ENCODE data around the gene PTPRN2.
"Not testable (repeated sequence)": the region's sequence is repeated elsewhere in the genome, so short reads cannot be mapped to it uniquely, and the experiment has no call there.

PTPRN2 gene

DNA sequence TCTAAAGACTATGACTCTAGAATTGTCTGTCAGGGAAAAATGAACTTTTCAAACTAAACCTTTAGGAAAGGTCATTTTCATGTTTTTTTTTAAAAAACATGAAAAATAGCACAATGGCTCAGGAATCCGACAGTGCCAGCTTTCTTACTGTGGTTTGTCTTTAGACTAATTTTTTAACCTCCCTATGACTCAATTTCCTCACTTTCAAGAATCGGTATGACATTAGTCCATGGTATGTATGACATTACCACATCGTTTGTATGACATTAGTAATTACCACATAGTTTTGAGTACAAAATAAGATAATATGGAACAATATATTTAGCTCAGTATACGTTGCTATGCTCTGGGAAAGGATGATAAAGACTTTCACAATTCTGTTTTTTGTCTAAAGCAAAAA lies 383.2 kb downstream of the PTPRN2 start:
- Histone ChIP-seq H3K9me3 (ENCODE audit: low read length) (no peaks in the 10 kb centered on the region), H3K9ac (ENCODE audit: low read length) (no peak overlapping the region), H3K4me3 (ENCODE audit: low read depth in 1 of 2, low read length in 2 of 2) (no peak overlapping the region), H3K4me1 (ENCODE audit: insufficient read depth, low read length) (no peaks in the 10 kb centered on the region), H3K36me3 (ENCODE audit: insufficient read depth, low read length) (no peaks in the 10 kb centered on the region), H3K27ac (ENCODE audit: low read depth, low read length) (no peak overlapping the region), H3K27me3 (ENCODE audit: control insufficient read depth in 1 of 2, insufficient read depth in 2 of 2, low read length in 2 of 2) (peaks cover 3 to 4% of the 10 kb centered on the region in 2 donors)

- not testable (repeated sequence) for H3K4me3 ChIP-seq (ENCODE audit: low read depth in 1 of 2, low read length in 2 of 2); H3K27ac ChIP-seq (ENCODE audit: low read depth, low read length); H3K4me1 ChIP-seq (ENCODE audit: insufficient read depth, low read length); H3K9me3 ChIP-seq (ENCODE audit: low read length); H3K27me3 ChIP-seq (ENCODE audit: control insufficient read depth in 1 of 2, insufficient read depth in 2 of 2, low read length in 2 of 2); H3K9ac ChIP-seq (ENCODE audit: low read length); H3K36me3 ChIP-seq (ENCODE audit: insufficient read depth, low read length)
Measured at GRCh38 chr7:158203948-158204347, 383.7 kb downstream of the PTPRN2 start.

- no peak overlapping the region for H3K9ac ChIP-seq (ENCODE audit: low read length)
- H3K4me3 ChIP-seq (ENCODE audit: low read depth in 1 of 2, low read length in 2 of 2) = no peak overlapping the region
- H3K4me1 ChIP-seq (ENCODE audit: insufficient read depth, low read length) = no peaks in the 10 kb centered on the region
- no peak overlapping the region for H3K27ac ChIP-seq (ENCODE audit: low read depth, low read length)
- no peaks in the 10 kb centered on the region for H3K27me3 ChIP-seq (ENCODE audit: control insufficient read depth in 1 of 2, insufficient read depth in 2 of 2, low read length in 2 of 2)
- H3K36me3 ChIP-seq (ENCODE audit: insufficient read depth, low read length) = no peaks in the 10 kb centered on the region
- H3K9me3 ChIP-seq (ENCODE audit: low read length) = no peaks in the 10 kb centered on the region
Measured at GRCh38 chr7:158194365-158194900, 393.2 kb downstream of the PTPRN2 start.

DNA sequence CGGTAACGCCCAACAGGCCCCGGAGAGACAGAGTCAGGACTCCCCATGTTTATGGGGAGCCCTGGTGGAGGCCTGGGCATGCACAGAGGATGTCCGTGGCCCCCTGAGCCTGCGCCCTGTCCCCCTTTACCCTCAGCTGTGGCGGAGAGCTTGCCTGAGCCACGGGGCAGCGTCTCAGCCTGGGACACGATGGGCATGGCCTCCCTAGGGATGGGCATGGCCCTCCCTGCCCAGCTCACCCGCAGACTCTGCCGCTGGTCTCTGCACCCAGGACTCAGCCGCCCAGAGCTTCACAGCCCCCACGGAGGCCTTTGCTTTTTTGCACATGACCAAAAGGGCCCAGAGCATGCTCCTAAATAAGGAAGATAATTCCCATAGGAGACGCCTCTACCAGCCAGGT lies 394.2 kb downstream of the PTPRN2 start:
- no peaks in the 10 kb centered on the region for H3K36me3 ChIP-seq (ENCODE audit: insufficient read depth, low read length)
- no peak overlapping the region for H3K9ac ChIP-seq (ENCODE audit: low read length)
- no peak overlapping the region for H3K27ac ChIP-seq (ENCODE audit: low read depth, low read length)
- H3K4me1 ChIP-seq (ENCODE audit: insufficient read depth, low read length) = no peaks in the 10 kb centered on the region
- no peaks in the 10 kb centered on the region for H3K27me3 ChIP-seq (ENCODE audit: control insufficient read depth in 1 of 2, insufficient read depth in 2 of 2, low read length in 2 of 2)
- no peaks in the 10 kb centered on the region for H3K9me3 ChIP-seq (ENCODE audit: low read length)
- no peak overlapping the region for H3K4me3 ChIP-seq (ENCODE audit: low read depth in 1 of 2, low read length in 2 of 2)

GRCh38 chr7:158192956-158193355 lies 394.7 kb downstream of the PTPRN2 start:
- H3K27ac ChIP-seq (ENCODE audit: low read depth, low read length) = no peak overlapping the region
- H3K36me3 ChIP-seq (ENCODE audit: insufficient read depth, low read length) = no peaks in the 10 kb centered on the region
- no peaks in the 10 kb centered on the region for H3K9me3 ChIP-seq (ENCODE audit: low read length)
- H3K4me3 ChIP-seq (ENCODE audit: low read depth in 1 of 2, low read length in 2 of 2) = no peak overlapping the region
- no peak overlapping the region for H3K9ac ChIP-seq (ENCODE audit: low read length)
- H3K4me1 ChIP-seq (ENCODE audit: insufficient read depth, low read length) = no peaks in the 10 kb centered on the region
- H3K27me3 ChIP-seq (ENCODE audit: control insufficient read depth in 1 of 2, insufficient read depth in 2 of 2, low read length in 2 of 2) = no peaks in the 10 kb centered on the region

- no peaks in the 10 kb centered on the region for H3K9me3 ChIP-seq (ENCODE audit: low read length)
- no peaks in the 10 kb centered on the region for H3K36me3 ChIP-seq (ENCODE audit: insufficient read depth, low read length)
- no peaks in the 10 kb centered on the region for H3K27me3 ChIP-seq (ENCODE audit: control insufficient read depth in 1 of 2, insufficient read depth in 2 of 2, low read length in 2 of 2)
- no peaks in the 10 kb centered on the region for H3K4me1 ChIP-seq (ENCODE audit: insufficient read depth, low read length)
- no peak overlapping the region for H3K27ac ChIP-seq (ENCODE audit: low read depth, low read length)
- no peak overlapping the region for H3K9ac ChIP-seq (ENCODE audit: low read length)
- H3K4me3 ChIP-seq (ENCODE audit: low read depth in 1 of 2, low read length in 2 of 2) = no peak overlapping the region
Measured at GRCh38 chr7:158192184-158192835, 395.3 kb downstream of the PTPRN2 start.

DNA sequence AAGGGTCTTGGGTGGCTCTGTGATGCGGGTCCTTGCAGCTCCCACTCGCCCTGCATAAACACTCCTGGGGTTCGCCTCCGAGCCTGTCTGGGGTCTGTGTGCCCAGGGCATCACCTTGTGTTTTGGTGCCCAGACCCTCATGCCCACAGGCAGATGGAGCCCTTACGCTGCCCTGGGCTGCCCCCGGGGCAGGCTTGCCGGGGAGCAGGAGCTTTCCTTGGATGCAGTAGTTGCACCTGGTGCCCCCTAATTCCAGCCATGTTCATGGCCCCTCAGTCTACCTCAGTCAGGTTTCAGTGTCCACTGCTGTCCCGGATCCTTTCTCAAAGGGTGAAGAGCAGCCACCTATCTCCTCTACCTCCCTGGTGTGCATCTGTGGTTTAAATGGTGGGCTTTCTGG lies 396.0 kb downstream of the PTPRN2 start:
- Histone ChIP-seq H3K4me1 (ENCODE audit: insufficient read depth, low read length) (no peaks in the 10 kb centered on the region), H3K9me3 (ENCODE audit: low read length) (no peaks in the 10 kb centered on the region), H3K36me3 (ENCODE audit: insufficient read depth, low read length) (no peaks in the 10 kb centered on the region), H3K27me3 (ENCODE audit: control insufficient read depth in 1 of 2, insufficient read depth in 2 of 2, low read length in 2 of 2) (no peaks in the 10 kb centered on the region), H3K9ac (ENCODE audit: low read length) (no peak overlapping the region), H3K27ac (ENCODE audit: low read depth, low read length) (no peak overlapping the region), H3K4me3 (ENCODE audit: low read depth in 1 of 2, low read length in 2 of 2) (no peak overlapping the region)

DNA sequence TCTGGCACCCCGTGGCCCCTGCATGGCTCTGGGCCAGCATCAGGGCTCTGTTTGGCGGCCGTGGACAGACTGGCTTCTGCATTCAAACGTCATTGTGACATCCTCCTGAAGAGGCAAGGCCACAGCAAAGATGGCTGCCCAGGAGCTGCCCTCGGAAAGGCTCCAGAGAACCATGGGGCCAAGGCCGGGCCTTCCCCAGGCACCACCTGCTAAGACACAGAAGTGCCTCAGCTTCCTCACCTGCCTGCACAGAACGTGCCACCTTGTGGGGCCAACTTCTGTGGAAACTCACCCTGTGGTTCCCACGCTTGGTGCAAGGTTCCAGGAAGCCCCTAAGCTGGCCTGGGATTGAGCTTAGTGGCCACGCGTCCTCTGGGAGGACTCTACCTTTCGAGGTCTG lies 396.9 kb downstream of the PTPRN2 start:
- Histone ChIP-seq H3K4me1 (ENCODE audit: insufficient read depth, low read length) (no peaks in the 10 kb centered on the region), H3K36me3 (ENCODE audit: insufficient read depth, low read length) (no peaks in the 10 kb centered on the region), H3K27ac (ENCODE audit: low read depth, low read length) (no peak overlapping the region), H3K4me3 (ENCODE audit: low read depth in 1 of 2, low read length in 2 of 2) (no peak overlapping the region), H3K9ac (ENCODE audit: low read length) (no peak overlapping the region), H3K27me3 (ENCODE audit: control insufficient read depth in 1 of 2, insufficient read depth in 2 of 2, low read length in 2 of 2) (no peaks in the 10 kb centered on the region), H3K9me3 (ENCODE audit: low read length) (no peaks in the 10 kb centered on the region)

DNA sequence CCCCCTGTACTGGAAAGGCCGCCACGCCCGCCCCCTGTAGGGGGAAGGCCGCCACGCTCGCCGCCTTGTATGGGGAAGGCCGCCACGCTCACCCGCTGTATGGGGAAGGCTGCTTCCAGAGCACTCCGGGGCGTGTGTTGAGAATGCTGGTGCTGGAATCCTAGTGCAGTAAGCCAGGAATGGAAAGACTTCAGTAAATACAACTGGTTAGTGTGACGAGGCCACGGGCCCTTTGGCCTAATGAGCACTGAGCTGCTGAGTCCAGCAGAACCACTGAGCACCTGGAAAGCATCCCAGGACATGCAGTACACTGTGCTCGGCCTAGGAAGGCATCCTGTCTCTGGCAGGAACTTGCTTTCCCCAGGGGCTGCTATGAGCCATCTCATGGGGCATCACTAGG lies 398.9 kb downstream of the PTPRN2 start:
- no peaks in the 10 kb centered on the region for H3K36me3 ChIP-seq (ENCODE audit: insufficient read depth, low read length)
- H3K27me3 ChIP-seq (ENCODE audit: control insufficient read depth in 1 of 2, insufficient read depth in 2 of 2, low read length in 2 of 2) = no peaks in the 10 kb centered on the region
- H3K4me1 ChIP-seq (ENCODE audit: insufficient read depth, low read length) = no peaks in the 10 kb centered on the region
- H3K4me3 ChIP-seq (ENCODE audit: low read depth in 1 of 2, low read length in 2 of 2) = no peak overlapping the region
- no peaks in the 10 kb centered on the region for H3K9me3 ChIP-seq (ENCODE audit: low read length)
- H3K27ac ChIP-seq (ENCODE audit: low read depth, low read length) = no peak overlapping the region
- H3K9ac ChIP-seq (ENCODE audit: low read length) = no peak overlapping the region

DNA sequence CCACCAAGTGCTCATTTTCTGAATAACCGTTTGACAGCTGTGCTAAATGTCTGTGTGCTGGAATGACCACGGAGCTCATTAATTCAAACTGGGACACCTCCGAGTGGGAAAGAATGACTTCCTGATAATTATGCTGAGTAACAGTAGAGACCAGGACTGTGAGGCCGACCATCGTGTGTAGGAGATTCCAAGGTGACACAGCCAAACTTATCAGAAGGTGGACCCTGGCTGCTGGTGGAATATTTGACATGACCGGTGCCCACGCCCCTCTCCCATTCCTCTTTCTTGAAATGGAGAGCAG lies 400.0 kb downstream of the PTPRN2 start:
- H3K9me3 ChIP-seq (ENCODE audit: low read length) = no peaks in the 10 kb centered on the region
- H3K27ac ChIP-seq (ENCODE audit: low read depth, low read length) = no peak overlapping the region
- no peaks in the 10 kb centered on the region for H3K4me1 ChIP-seq (ENCODE audit: insufficient read depth, low read length)
- no peak overlapping the region for H3K9ac ChIP-seq (ENCODE audit: low read length)
- no peaks in the 10 kb centered on the region for H3K27me3 ChIP-seq (ENCODE audit: control insufficient read depth in 1 of 2, insufficient read depth in 2 of 2, low read length in 2 of 2)
- no peaks in the 10 kb centered on the region for H3K36me3 ChIP-seq (ENCODE audit: insufficient read depth, low read length)
- no peak overlapping the region for H3K4me3 ChIP-seq (ENCODE audit: low read depth in 1 of 2, low read length in 2 of 2)

DNA sequence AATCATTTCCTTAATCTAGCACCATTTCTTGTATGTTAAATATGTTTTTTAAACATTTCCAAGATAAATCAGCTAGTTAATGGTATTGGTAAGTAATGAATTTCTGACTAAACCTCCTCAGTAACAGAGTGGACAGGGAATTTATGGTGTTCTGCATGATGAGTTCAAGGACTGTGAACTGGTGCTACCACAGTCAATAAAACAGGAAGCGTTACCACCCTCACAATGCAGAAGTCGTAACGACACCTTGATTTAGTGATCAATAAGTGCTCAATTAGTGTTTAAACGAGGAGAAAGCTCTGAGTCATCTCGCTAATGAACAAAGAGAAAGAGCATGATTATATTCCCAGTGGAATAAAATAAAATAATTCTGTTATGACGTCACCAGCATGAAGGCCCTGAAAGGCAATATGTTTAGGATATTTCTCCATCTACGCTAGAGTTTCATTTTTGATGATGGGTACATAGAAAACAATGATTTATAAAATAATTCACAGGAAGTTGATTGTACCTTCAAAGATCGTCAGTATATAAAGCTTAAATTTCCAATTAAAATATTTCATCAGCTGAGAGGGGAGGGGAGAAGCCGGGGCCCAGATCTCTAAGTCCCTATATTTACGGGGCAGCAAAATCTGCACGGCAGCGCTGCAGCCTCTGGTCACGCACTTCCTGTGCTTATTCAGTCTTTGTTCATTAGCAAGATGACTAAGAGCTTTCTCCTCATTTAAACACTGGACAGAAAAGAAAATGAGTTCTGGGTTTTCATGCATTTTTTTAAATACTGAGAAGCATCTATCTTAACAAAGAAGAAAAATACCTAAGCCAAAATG lies 400.5 kb downstream of the PTPRN2 start:
- no peaks in the 10 kb centered on the region for H3K9me3 ChIP-seq (ENCODE audit: low read length)
- no peak overlapping the region for H3K9ac ChIP-seq (ENCODE audit: low read length)
- H3K4me1 ChIP-seq (ENCODE audit: insufficient read depth, low read length) = no peaks in the 10 kb centered on the region
- no peak overlapping the region for H3K4me3 ChIP-seq (ENCODE audit: low read depth in 1 of 2, low read length in 2 of 2)
- no peak overlapping the region for H3K27ac ChIP-seq (ENCODE audit: low read depth, low read length)
- H3K36me3 ChIP-seq (ENCODE audit: insufficient read depth, low read length) = no peaks in the 10 kb centered on the region
- H3K27me3 ChIP-seq (ENCODE audit: control insufficient read depth in 1 of 2, insufficient read depth in 2 of 2, low read length in 2 of 2) = no peaks in the 10 kb centered on the region

DNA sequence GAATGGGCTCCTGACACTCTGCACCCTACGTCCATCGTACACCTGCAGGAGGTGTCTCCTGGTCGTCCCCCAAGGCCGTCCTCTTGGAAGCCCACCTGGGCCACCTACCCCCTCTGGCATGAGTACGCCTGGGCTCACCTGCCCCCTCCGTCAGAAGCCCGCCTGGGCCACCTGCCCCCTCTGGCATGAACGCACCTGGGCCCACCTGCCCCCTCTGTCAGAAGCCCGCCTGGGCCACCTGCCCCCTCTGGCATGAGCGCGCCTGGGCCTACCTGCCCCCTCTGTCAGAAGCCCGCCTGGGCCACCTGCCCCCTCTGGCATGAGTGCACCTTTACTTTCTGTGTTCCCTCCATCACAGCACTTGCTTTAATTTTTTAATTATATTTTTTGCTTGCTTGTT lies 401.2 kb downstream of the PTPRN2 start:
- Histone ChIP-seq H3K27me3 (ENCODE audit: control insufficient read depth in 1 of 2, insufficient read depth in 2 of 2, low read length in 2 of 2) (no peaks in the 10 kb centered on the region), H3K9me3 (ENCODE audit: low read length) (no peaks in the 10 kb centered on the region), H3K27ac (ENCODE audit: low read depth, low read length) (no peak overlapping the region)

More for the DNA sequence above, 401.2 kb downstream of the PTPRN2 start:
- Histone ChIP-seq H3K4me3 (ENCODE audit: low read depth in 1 of 2, low read length in 2 of 2) (no peak overlapping the region), H3K36me3 (ENCODE audit: insufficient read depth, low read length) (no peaks in the 10 kb centered on the region), H3K4me1 (ENCODE audit: insufficient read depth, low read length) (no peaks in the 10 kb centered on the region), H3K9ac (ENCODE audit: low read length) (no peak overlapping the region)

All from muscle layer of colon (tissue), 2 donors.